ENCODE measurements around the gene THNSL1. TPM values are rescaled to one million over a fixed set of nuclear protein-coding genes. Genes with fewer than 3 reads are reported as not detected.

The THNSL1 gene
- total and polyA plus RNA-seq, 2 donors from 2014 or later = 5.4 to 7.9 TPM

DNA sequence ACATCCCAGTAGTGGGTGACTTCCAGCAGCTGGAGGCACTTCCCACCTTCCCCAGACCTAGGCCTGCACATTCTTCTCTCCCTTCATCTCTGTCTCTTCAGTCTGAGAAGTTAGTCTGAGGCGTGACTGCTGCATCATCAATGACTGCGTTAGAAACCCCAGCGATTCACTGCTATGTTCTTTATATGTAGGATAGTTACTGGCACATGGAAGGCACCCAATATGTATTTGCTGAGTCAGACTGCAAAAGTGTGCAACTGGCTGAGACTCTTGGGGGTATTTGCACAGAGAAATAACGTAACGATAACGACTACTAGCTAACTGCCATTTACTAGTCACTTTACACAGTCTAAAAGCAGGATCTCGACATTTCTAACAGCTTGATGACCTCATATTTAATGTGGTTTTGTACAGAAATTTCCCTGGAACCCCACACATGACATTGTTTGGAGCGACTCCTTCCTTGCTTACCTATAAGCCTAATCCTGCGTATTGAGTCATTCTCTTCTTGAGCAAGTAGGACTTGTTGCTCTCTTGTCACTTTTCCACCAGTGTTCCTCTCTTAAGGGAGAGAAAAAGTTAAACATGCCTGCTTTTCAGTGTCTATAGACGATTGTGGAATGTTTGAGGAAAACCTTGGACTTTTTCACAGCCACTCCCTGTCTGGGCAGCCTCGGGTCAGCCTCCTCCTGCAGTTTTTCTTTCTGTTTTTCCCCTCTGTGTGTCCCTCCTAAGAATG lies 45.5 kb downstream of the THNSL1 start:
- Histone ChIP-seq H3K4me1 (ENCODE audit: control insufficient read depth in 2 of 3, insufficient read depth in 2 of 3, low read depth in 1 of 3, low read length in 3 of 3) (no peaks in the 10 kb centered on the region), H3K9ac (ENCODE audit: low read length in 3 of 3) (no peak overlapping the region), H3K27ac (ENCODE audit: low read depth in 2 of 2, low read length in 2 of 2) (no peak overlapping the region), H3K9me3 (ENCODE audit: control insufficient read depth in 2 of 3, insufficient read depth in 1 of 3, low read length in 3 of 3) (no peaks in the 10 kb centered on the region), H3K4me3 (ENCODE audit: low read length in 3 of 3) (peak overlapping the region in 2 of 3 donors; percentile 16 to 18), H3K27me3 (ENCODE audit: control insufficient read depth, insufficient read depth, low read length) (no peaks in the 10 kb centered on the region), H3K36me3 (ENCODE audit: control insufficient read depth in 2 of 3, insufficient read depth in 3 of 3, low read length in 3 of 3) (no peaks in the 10 kb centered on the region)
- no peak for FAIRE-seq
- DNase-seq = no peak
- intact Hi-C loops (cut with DNase I) = no loop called here
- TF ChIP-seq, protein P1, sequence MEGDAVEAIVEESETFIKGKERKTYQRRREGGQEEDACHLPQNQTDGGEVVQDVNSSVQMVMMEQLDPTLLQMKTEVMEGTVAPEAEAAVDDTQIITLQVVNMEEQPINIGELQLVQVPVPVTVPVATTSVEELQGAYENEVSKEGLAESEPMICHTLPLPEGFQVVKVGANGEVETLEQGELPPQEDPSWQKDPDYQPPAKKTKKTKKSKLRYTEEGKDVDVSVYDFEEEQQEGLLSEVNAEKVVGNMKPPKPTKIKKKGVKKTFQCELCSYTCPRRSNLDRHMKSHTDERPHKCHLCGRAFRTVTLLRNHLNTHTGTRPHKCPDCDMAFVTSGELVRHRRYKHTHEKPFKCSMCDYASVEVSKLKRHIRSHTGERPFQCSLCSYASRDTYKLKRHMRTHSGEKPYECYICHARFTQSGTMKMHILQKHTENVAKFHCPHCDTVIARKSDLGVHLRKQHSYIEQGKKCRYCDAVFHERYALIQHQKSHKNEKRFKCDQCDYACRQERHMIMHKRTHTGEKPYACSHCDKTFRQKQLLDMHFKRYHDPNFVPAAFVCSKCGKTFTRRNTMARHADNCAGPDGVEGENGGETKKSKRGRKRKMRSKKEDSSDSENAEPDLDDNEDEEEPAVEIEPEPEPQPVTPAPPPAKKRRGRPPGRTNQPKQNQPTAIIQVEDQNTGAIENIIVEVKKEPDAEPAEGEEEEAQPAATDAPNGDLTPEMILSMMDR (IDR thresholded peaks at IDR 0.05; ENCODE audit: borderline replicate concordance, extremely low read depth, insufficient read depth) = no peak

DNA sequence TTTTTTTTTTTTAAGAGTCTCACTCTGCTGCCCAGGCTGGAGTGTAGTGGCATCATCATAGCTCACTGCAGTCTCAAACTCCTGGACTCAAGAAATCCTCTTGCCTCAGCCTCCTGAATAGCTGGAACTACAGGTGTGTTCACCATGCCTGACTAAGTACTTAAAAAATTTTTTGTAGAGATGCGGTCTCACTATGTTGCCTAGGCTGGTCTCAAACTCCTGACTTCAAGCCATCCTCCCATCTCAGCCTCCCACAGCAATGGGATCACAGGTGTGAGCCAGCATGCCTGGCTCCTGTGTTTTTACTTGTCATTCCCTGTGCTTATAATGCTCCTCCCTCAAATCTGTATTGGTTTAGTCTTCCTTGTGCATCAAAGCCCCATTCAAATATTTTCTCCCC lies 46.7 kb downstream of the THNSL1 start:
- H3K4me1 ChIP-seq (ENCODE audit: control insufficient read depth in 2 of 3, insufficient read depth in 2 of 3, low read depth in 1 of 3, low read length in 3 of 3) = no peaks in the 10 kb centered on the region
- TF ChIP-seq, protein P1 (IDR thresholded peaks at IDR 0.05; ENCODE audit: borderline replicate concordance, extremely low read depth, insufficient read depth) = no peak
- no peak for DNase-seq
- no peaks in the 10 kb centered on the region for H3K36me3 ChIP-seq (ENCODE audit: control insufficient read depth in 2 of 3, insufficient read depth in 3 of 3, low read length in 3 of 3)
- intact Hi-C loops (cut with DNase I) = no loop called here
- no peak overlapping the region for H3K27ac ChIP-seq (ENCODE audit: low read depth in 2 of 2, low read length in 2 of 2)
- no peak overlapping the region for H3K9ac ChIP-seq (ENCODE audit: low read length in 3 of 3)
- H3K4me3 ChIP-seq (ENCODE audit: low read length in 3 of 3) = no peak overlapping the region
- no peak for FAIRE-seq
- no peaks in the 10 kb centered on the region for H3K27me3 ChIP-seq (ENCODE audit: control insufficient read depth, insufficient read depth, low read length)
- H3K9me3 ChIP-seq (ENCODE audit: control insufficient read depth in 2 of 3, insufficient read depth in 1 of 3, low read length in 3 of 3) = no peaks in the 10 kb centered on the region

DNA sequence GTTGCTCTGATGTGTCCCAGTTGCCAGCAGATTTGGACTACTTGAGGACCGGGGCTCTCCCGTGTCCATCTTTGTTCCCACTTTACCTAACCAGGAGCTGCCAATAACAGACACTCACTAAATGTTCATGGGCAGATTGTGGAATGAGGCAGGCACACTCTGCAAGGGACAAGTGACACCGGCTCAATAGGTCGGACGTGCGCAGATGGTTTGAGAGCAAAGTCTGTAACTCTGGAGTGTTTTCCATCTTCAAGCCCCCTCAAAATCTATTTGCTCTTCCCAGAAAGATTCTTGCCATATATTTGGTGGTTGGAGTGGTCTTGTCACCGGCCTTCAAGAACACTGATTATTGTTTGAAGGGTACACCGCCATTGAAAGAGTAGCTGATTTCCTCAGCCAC lies 47.2 kb downstream of the THNSL1 start:
- FAIRE-seq = no peak
- Histone ChIP-seq H3K9me3 (ENCODE audit: control insufficient read depth in 2 of 3, insufficient read depth in 1 of 3, low read length in 3 of 3) (no peaks in the 10 kb centered on the region), H3K4me3 (ENCODE audit: low read length in 3 of 3) (no peak overlapping the region), H3K27me3 (ENCODE audit: control insufficient read depth, insufficient read depth, low read length) (no peaks in the 10 kb centered on the region), H3K27ac (ENCODE audit: low read depth in 2 of 2, low read length in 2 of 2) (no peak overlapping the region), H3K36me3 (ENCODE audit: control insufficient read depth in 2 of 3, insufficient read depth in 3 of 3, low read length in 3 of 3) (no peaks in the 10 kb centered on the region), H3K4me1 (ENCODE audit: control insufficient read depth in 2 of 3, insufficient read depth in 2 of 3, low read depth in 1 of 3, low read length in 3 of 3) (no peaks in the 10 kb centered on the region), H3K9ac (ENCODE audit: low read length in 3 of 3) (no peak overlapping the region)
- DNase-seq = no peak
- intact Hi-C loops (cut with DNase I) = no loop called here
- TF ChIP-seq, protein P1 (IDR thresholded peaks at IDR 0.05; ENCODE audit: borderline replicate concordance, extremely low read depth, insufficient read depth) = no peak

Measured in kidney (tissue), 14 donors.